ENCODE results near the gene NCR2.

NCR2 gene

DNA sequence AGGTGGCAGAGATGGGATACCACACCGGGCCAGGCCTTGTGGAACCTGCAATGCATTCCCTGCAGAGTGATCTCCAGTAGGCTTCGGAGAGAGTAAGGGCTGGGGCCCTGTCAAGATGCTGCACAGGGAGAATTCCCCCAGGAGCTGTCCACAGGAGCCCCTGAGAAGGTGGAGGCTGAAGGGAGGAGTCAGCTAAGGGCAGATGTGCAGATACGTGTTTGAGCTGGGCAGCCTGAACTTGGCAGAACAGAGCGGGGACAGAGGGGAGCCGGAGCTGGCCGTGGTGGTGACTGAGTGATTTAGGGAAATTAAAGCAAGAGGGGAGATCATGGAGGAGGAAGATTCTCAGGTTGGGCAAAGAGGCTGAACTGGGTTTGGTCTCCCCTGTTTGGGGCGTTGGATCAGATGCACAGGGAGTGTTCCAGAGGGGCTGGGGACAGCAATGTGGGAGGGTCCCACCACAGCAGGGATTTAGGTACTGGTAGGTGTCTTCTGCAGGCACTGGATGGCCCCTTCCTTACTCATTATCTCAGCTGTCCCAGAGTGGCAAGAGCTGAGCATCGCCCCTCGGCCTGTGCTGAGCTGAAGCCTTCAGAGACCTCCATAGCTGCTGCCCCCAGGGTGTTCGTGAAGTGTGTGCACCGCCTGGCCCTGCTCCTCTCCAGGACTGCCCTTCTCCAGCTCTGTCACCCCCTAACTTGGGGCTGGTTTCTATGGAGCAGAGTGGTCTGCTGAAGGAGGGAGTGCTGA, 3.8 kb upstream of the NCR2 start:
- DNase-seq, result no peak

GRCh38 chr6:41332241-41332640, 3.2 kb upstream of the NCR2 start:
- no peak for DNase-seq

DNA sequence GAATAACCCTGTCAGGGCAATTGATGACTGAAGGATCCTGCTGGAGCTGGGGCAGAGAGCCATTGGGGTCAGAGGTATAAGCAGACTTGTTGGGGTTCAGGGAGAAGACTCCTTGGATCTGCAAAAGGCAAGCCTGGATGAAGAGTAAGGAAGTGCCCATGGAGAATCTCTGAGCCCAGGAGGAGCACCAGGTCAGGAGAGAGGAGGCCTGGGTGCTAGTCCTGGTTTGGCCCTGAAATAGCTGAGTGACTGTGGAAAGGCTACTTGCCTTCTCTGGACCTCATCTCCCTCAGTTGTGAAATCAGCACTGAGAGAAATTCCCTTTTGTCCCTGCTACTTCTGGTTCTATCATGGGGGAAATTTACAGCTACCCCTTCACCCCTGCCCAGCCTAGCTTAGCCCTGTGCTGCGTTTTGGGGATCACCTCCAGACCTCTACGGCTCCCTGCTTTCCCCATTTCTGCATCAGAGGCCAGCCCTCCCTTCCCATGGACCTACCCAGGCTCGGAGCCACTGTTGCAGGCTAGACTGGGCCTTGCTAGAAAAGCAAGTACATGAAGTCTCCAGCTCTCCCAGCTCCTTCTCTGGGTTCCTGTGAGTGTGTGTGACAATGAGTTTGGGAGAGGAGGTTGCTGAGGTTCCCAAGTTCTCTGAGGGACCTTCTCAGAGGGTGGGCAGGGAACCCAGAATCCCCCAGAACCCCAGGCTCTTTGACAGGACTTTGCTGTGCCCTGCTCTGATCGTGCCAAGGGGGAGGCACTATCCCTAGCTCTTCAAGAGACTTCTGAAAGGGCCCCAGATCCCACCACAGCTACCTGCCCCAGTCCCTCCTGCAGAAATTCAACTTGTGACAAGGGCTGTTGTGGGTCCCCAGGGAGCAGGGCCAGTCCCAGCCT, 2.3 kb upstream of the NCR2 start:
- DNase-seq, result no peak

DNA sequence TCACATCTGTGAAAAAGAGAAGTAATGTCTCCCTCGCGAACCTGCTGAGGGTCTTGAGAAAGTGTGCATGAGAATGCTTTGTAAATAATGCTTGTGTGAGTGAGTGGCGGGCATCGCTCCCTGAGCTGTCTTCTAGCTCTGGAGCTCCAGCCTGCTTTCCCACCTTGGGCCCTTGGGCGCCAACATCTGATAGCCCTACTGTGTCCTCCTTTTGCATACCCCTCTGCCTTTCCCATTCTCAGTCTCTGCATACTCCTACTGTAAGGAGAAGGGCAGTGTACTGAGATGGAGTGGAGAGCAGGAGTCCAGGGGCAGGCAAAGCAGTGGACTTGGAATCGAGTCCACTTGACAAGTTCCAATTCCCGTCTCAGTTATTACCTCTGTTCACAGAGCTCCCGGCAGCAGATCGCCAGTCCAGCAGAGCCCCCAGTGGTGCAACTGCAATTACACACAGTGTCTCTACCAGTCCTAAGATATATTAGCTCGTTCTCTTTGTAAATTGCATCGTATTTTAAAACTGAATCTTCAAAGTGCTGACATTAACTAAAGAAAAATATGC, 847 bp upstream of the NCR2 start:
- DNase-seq, result no peak

- DNase-seq, result no peak
Observed at GRCh38 chr6:41335943-41336342, 535 bp downstream of the NCR2 start.

DNA sequence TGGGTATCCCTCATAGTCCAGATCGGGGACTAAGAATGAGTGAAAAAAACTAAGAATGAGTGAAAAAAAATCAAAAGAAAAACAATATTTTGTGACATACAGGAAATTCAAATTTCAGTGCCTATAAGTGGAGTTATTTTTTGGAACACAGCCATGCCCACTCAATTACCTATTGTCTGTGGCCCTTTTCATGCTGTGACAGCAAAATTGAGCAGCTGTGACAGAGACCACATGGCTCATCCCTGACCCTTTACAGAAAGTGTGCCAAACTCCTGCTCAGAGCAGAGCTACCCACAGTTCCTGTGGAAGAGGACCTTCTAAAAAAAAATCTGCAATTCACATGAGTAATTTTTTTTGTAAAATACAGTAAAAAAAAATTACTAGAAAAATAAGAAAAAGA, 1.4 kb downstream of the NCR2 start:
- no peak for DNase-seq

DNA sequence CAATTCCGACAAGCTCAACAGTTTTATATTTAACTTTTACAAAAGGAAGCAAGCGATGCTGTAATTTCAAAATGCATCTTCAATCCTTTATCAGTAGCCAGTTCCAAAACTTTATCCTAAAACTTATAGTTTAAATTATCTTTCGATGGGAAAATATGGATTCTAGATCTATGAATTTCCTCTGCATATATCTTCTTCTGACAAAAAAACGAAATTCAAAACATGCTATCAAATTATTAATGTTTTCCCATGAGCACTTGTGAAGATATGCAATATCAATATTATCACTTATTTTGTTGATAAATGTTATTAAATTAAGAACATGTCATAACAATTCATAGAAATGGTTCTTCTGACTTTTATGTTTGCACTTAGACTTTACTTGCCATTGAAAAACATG, 2.3 kb downstream of the NCR2 start:
- no peak for DNase-seq

GRCh38 chr6:41338659-41339058, 3.3 kb downstream of the NCR2 start:
- DNase-seq, result no peak

- DNase-seq, result no peak
Observed at GRCh38 chr6:41341580-41341979, 6.2 kb downstream of the NCR2 start.

DNA sequence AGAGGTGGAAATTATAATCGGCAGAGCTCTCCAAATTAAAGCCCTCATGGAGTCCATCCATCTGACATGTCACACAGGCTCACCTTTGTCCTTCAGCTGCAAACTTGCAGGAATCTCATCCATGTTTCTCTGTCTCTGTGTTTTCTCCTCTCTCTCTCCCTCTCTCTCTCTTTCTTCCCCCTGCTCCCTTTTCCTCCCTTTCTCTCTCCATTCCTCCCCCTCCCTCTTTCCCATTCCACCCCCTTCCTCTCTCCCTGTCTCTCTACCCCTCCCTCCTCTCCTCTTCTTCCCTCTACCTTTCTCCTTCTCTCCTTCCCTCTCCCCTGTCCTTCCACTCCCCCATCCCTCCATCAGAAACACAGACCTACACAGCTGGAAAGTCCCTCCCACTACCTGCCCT, 6.8 kb downstream of the NCR2 start:
- DNase-seq, result no peak

GRCh38 chr6:41343641-41344187, 8.3 kb downstream of the NCR2 start:
- DNase-seq, result no peak

DNA sequence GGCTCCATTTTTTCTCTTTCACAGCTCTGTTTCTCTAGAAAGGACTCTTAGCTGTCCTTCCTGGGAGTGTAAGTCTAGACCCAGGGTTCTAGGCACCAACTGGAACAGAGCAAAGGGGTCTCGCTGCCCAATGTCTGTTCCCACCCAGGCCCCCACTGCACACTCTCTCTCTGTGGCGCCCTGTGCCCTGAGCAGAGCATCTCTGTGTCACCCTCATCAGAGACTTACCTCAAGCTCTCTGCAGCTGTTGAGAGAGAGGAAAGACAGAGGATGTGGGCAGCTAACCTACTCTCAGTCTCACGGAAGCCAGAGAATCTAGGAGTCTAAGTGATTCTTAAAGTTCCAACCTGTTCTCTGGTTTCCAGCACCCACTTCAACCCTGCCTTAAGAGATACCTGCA, 9.5 kb downstream of the NCR2 start:
- no peak for DNase-seq

DNA sequence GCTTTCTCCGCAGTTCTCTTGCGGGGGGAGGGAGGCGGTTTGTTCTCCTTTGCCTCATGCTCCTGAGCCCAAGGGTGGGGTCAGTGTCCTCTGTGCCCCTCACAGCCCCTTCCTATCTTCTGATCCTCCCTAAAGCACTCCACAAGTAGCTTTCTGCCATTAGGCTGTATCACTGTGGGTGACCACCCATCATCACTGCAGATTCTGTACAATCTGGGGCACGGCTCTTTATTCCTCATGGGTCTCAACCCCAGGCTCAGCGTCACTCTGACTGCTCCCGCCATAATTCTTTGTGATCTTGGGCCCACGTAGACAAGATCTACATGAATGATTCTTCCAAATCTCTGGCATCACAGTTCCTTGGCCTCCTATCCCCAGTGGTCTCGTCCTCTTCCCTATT, 10.5 kb downstream of the NCR2 start:
- no peak for DNase-seq

DNA sequence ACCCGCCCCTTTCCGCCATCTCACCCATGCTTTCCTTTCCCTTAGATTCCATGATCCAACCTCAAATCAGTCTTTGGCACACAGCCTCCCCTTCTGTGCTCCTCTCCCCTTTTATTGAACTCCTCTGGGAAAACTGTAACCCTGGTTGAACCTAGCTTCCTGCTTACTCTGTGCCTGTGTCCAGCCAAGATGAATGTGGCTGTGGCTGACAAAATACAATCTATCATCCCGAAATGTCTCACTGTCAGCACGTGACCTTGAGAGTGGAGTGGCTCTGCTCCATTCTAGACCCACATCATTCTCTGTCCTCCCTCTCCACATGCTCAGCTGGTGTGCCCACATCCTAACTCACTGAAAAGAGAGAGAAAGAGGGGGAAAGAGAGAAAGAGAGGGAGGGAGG, 11.0 kb downstream of the NCR2 start:
- DNase-seq, result no peak

- DNase-seq, result no peak
Observed at GRCh38 chr6:41347378-41348050, 12.1 kb downstream of the NCR2 start.

DNA sequence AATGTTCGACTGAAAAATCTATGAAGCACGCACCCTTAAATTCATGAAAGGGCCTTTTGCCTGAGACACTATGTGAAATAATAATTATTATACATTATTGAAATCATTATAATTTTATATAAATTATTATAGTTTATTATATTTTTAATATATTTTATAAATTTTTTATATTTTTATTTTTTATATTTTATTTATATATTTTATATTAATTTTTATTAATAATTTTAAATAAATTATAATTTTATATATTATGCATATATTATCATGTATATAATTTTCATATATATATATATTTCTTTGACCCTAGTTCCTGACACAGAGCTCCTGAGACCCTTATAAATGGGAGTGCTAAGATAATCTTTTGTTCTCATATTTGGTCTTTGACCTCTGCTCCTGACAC, 13.5 kb downstream of the NCR2 start:
- no peak for DNase-seq

GRCh38 chr6:41352396-41352795, 17.0 kb downstream of the NCR2 start:
- no peak for DNase-seq

DNA sequence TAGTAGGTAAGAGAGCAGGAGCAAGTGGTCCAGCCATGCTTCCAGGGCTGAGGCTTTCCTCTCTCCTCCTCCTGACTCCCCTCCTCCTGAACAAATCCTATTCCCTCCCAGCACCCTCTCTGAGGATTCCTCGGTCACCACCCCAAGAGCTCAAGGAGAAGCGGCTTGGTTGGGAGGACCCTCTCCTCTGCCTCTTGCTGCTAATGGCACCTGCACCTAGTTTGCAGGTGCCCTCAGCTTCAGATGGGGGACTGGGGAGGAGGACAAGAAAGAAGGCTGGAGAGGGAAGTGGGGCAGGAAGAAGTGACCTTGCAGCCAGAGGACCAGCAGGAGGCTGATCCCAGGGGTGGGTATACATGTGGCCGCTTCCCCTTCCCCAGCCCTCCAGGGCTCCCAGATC, 17.5 kb downstream of the NCR2 start:
- no peak for DNase-seq

GRCh38 chr6:41353333-41353732, 17.9 kb downstream of the NCR2 start:
- no peak for DNase-seq

GRCh38 chr6:41355952-41356351, 20.5 kb downstream of the NCR2 start:
- no peak for DNase-seq

DNA sequence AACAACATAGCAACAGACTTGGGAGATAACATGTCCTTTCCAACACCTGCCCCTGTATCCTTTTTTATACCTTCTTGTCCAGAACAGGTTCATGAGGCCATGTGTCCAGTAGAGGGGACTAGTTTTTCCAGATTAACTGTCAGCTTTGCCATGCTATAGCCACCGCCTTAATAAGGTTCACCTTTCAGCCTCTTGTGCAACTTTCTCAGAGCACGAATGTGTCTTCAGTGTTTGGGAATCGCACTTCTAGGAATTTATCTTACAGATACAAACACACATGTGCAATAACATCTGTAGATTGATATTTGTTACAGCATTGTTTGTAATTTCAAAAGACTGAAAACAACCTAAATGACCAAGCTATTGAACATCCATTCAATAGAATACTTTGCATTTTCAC, 21.4 kb downstream of the NCR2 start:
- DNase-seq, result no peak

- DNase-seq, result no peak
Observed at GRCh38 chr6:41358503-41358902, 23.1 kb downstream of the NCR2 start.

GRCh38 chr6:41359617-41360313, 24.4 kb downstream of the NCR2 start:
- DNase-seq, result no peak
